ENCODE results near the gene ZBTB40. TPM values are rescaled to one million over a fixed set of nuclear protein-coding genes. Genes with fewer than 3 reads are reported as not detected.

The ZBTB40 gene
- total RNA-seq, 4 donors from 2014 or later = 13.2 to 19.9 (median 17.8) TPM

DNA sequence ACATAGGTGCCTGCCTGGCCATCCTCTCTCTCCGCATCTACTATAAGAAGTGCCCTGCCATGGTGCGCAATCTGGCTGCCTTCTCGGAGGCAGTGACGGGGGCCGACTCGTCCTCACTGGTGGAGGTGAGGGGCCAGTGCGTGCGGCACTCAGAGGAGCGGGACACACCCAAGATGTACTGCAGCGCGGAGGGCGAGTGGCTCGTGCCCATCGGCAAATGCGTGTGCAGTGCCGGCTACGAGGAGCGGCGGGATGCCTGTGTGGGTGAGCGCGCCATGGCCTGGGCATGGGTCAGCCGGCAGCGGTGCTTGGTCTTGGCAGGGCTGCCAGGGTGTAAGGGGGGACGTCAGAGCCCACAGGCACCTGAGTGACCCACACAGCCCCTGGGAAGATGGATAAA is 125.0 kb downstream of the ZBTB40 start:
- DNase-seq (ENCODE audit: low spot score) (no peak), ATAC-seq (ENCODE audit: low FRiP score) (no peak)
- TF ChIP-seq, protein P1, sequence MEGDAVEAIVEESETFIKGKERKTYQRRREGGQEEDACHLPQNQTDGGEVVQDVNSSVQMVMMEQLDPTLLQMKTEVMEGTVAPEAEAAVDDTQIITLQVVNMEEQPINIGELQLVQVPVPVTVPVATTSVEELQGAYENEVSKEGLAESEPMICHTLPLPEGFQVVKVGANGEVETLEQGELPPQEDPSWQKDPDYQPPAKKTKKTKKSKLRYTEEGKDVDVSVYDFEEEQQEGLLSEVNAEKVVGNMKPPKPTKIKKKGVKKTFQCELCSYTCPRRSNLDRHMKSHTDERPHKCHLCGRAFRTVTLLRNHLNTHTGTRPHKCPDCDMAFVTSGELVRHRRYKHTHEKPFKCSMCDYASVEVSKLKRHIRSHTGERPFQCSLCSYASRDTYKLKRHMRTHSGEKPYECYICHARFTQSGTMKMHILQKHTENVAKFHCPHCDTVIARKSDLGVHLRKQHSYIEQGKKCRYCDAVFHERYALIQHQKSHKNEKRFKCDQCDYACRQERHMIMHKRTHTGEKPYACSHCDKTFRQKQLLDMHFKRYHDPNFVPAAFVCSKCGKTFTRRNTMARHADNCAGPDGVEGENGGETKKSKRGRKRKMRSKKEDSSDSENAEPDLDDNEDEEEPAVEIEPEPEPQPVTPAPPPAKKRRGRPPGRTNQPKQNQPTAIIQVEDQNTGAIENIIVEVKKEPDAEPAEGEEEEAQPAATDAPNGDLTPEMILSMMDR (IDR thresholded peaks at IDR 0.05) = no peak

DNA sequence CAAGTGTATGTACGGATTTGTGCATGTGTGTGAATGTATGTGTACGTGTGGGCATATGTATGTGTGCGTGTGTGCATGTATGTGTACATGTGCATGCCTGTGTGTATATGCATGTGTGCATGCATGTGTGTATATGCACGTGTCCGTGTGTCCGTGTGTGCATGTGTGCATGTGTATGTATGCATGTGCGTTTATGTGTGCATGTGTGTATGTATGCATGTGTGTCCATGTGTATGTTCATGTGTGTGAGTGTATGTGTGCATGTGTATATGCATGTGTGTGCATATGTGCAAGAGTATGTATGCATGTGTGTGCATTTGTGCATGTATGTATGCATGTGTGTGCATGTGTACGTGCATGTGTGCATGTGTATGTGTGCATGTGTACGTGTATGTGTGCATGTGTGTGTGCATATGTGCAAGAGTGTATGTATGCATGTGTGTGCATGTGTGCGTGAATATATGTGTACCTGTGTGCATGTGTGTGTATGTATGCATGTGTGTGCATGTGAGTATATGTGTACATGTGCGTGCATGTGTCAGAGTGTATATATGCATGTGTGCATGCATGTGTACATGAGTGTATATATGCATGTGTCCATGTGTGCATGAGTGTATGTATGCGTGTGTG is 127.2 kb downstream of the ZBTB40 start:
- DNase-seq (ENCODE audit: low spot score) = no peak
- no peak for ATAC-seq (ENCODE audit: low FRiP score)

DNA sequence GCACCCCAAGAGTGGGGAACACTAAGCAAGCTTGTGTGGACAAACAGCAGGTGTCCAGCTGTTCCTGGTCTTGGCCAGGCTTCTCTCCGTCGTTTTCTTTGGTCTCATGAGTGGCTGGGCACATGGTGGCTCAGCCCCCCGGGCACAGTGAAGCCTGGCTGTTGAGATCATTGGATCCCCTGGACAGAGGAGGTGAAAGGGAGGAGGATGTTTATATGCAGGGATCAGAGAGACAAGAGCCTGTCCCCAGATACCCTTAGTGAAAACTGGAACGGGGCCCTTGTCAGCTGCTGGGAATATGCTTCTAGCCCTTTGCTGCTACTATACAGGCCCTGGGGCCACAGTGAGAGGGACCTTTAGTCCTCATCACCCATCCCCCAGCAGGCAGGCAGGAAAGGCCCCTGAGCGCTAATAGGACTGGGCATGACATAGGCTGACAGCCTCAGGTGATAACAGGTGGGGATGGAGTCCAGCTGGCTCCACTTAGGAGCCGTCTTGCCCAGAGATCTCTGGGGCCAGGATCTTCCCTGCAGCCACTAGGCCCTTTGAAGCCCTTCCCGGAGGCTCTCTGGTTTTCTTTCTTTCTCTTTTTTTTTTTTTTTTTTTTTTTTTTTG is 128.0 kb downstream of the ZBTB40 start:
- no peak for ATAC-seq (ENCODE audit: low FRiP score)

More for the DNA sequence above, 127.2 kb downstream of the ZBTB40 start:
- TF ChIP-seq, protein P1 (IDR thresholded peaks at IDR 0.05) = no peak

More for the DNA sequence above, 128.0 kb downstream of the ZBTB40 start:
- TF ChIP-seq, protein P1 (IDR thresholded peaks at IDR 0.05) = no peak
- DNase-seq (ENCODE audit: low spot score) = no peak

Other genes with a start within 250 kb of the ZBTB40 start
- not detected for gene EPHA8, start 111.6 kb downstream of the ZBTB40 start, total RNA-seq
- 100 to 1,000 TPM; 273 to 435 (median 364) TPM for gene C1QA, start 184.8 kb downstream of the ZBTB40 start, total RNA-seq
- 100 to 1,000 TPM; 224 to 461 (median 398) TPM for gene C1QC, start 191.8 kb downstream of the ZBTB40 start, total RNA-seq
- 1,000 to 10,000 TPM in 1 of 4 donors, 100 to 1,000 TPM in 3; 692 to 1,052 (median 953) TPM for gene C1QB, start 201.4 kb downstream of the ZBTB40 start, total RNA-seq

Data from omental fat pad (tissue), 4 donors.